ENCODE data around the gene VWA5B1. TPM values are rescaled to one million over a fixed set of nuclear protein-coding genes. Genes with fewer than 3 reads are reported as not detected.

VWA5B1 gene
- total RNA-seq, 2 experiments from 2014 or later = not detected

DNA sequence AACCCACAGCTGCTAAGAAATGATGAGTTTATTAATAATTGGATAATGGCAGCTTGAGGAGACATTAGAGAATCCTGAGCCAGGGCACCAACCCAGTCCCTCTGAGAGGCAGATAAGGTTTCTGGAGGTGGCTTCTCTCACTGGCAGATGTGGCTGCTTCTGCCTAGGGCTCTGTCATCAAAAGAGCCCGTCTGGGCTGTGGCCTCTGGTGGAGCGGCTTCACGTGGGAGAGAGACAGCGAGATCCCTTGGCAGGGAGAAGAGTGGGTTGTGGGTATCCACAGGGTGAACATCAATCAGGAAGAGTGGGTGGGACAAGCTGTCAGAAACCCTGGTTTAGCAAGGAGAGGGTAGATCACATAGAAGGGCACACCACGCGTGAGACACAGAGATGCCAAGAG lies 30.0 kb downstream of the VWA5B1 start:
- TF ChIP-seq, protein P1, sequence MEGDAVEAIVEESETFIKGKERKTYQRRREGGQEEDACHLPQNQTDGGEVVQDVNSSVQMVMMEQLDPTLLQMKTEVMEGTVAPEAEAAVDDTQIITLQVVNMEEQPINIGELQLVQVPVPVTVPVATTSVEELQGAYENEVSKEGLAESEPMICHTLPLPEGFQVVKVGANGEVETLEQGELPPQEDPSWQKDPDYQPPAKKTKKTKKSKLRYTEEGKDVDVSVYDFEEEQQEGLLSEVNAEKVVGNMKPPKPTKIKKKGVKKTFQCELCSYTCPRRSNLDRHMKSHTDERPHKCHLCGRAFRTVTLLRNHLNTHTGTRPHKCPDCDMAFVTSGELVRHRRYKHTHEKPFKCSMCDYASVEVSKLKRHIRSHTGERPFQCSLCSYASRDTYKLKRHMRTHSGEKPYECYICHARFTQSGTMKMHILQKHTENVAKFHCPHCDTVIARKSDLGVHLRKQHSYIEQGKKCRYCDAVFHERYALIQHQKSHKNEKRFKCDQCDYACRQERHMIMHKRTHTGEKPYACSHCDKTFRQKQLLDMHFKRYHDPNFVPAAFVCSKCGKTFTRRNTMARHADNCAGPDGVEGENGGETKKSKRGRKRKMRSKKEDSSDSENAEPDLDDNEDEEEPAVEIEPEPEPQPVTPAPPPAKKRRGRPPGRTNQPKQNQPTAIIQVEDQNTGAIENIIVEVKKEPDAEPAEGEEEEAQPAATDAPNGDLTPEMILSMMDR (IDR thresholded peaks at IDR 0.05) = no peak
- Mint-ChIP-seq H3K36me3 (ENCODE audit: low read depth) (no peaks in the 10 kb centered on the region), H3K27me3 (peaks cover 16% of the 10 kb centered on the region), H3K27ac (no peak overlapping the region), H3K4me3 (no peak overlapping the region), H3K4me1 (ENCODE audit: low read depth) (peaks cover 23% of the 10 kb centered on the region), H3K9me3 (no peaks in the 10 kb centered on the region)
- ATAC-seq = no peak
- intact Hi-C loops (cut with micrococcal nuclease) = no loop called here
- DNase-seq = no peak
- POLR2A ChIA-PET = interaction anchor here (0.9 kb wide), 1 partner anchor 11 kb away, joined by 4 read pairs; no protein-coding TSS in a partner anchor
- CTCF ChIA-PET = interaction anchor here (0.7 to 1.8 kb wide), 3 partner anchors 41 to 108 kb away, joined by 3 to 7 read pairs (median 6); no protein-coding TSS in a partner anchor

DNA sequence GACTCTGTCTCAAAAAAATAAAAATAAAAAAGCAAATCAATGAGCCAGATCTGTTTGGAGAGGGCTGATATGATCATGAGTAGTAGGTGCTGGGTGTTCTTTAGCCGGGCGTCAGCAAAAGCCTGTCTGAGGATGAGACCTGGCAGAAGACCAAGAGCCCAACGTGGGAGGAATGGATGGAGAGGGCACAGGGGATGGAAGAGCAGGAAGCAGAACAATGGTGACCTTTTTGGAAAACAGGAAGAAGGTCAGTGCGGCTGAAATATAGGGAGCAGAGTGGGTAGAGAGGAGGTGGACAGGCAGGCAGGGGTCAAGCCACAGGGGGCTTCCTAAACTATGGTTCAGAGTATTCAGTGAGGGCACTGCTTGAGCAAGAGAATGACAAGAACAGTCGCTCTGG lies 30.9 kb downstream of the VWA5B1 start:
- TF ChIP-seq, protein P1 (IDR thresholded peaks at IDR 0.05) = no peak
- intact Hi-C loops (cut with micrococcal nuclease) = no loop called here
- ATAC-seq (no peak), DNase-seq (no peak)
- ChIA-PET POLR2A (no interaction called here), CTCF (no interaction called here)
- Mint-ChIP-seq H3K27ac (no peak overlapping the region), H3K36me3 (ENCODE audit: low read depth) (no peaks in the 10 kb centered on the region), H3K9me3 (no peaks in the 10 kb centered on the region), H3K27me3 (peaks cover 16% of the 10 kb centered on the region), H3K4me1 (ENCODE audit: low read depth) (peaks cover 23% of the 10 kb centered on the region), H3K4me3 (no peak overlapping the region)

DNA sequence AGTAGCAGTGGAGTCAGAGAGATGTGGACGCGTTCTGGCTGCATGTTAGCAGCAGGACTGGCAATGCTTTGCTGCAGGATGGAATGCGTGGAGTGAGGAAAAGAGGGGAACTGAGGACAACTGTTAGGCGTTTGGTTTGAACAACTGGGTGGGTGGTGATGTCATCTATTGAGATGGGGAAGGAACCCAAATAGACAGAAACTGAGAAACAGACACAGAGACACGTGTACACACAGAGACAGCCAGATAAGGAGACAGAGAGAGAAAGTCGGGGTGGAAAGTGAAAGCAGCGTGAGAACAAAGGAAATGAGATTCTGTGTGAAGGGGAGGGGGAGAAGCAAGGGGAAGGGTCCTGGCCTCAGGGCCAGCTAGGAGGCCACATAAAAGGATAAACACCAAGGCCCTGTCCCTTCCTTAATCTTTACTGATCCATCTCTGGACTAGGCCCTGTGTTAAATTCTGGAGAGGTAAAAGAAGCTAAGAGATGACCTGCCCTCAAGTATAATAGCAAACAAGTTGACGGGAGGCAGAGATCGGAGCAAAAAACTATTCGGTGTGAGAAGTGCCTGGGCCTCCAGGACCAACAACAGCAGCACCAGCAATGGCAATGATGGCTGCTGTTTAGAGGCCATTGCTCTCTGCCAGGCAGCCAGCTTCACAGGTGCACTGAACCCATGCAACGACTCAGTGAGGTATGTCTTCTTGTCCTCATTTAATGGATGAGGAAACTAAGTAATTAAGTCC lies 31.6 kb downstream of the VWA5B1 start:
- H3K36me3 Mint-ChIP-seq (ENCODE audit: low read depth) = no peaks in the 10 kb centered on the region
- no peaks in the 10 kb centered on the region for H3K9me3 Mint-ChIP-seq
- H3K27ac Mint-ChIP-seq = peak overlapping the region; percentile 26
- TF ChIP-seq, protein P1 (IDR thresholded peaks at IDR 0.05) = no peak
- ATAC-seq (peak; percentile 78), DNase-seq (peak; percentile 35)
- ChIA-PET POLR2A (no interaction called here), CTCF (interaction anchor here (0.8 kb wide), 1 partner anchor 110 kb away, joined by 3 read pairs; no protein-coding TSS in a partner anchor)
- intact Hi-C loops (cut with micrococcal nuclease) = no loop called here
- peaks cover 23% of the 10 kb centered on the region for H3K4me1 Mint-ChIP-seq (ENCODE audit: low read depth)
- peaks cover 21% of the 10 kb centered on the region for H3K27me3 Mint-ChIP-seq
- H3K4me3 Mint-ChIP-seq = peak overlapping the region; percentile 48

- ATAC-seq = peak; percentile 86
- peak; percentile 60 for DNase-seq
- H3K27ac Mint-ChIP-seq = peak overlapping the region; percentile 26
- no peaks in the 10 kb centered on the region for H3K9me3 Mint-ChIP-seq
- H3K4me1 Mint-ChIP-seq (ENCODE audit: low read depth) = peaks cover 23% of the 10 kb centered on the region
- POLR2A ChIA-PET = no interaction called here
- peaks cover 26% of the 10 kb centered on the region for H3K27me3 Mint-ChIP-seq
- CTCF ChIA-PET = interaction anchor here (0.8 to 1.5 kb wide), 2 partner anchors 54 to 111 kb away, joined by 3 to 4 read pairs; no protein-coding TSS in a partner anchor
- intact Hi-C loops (cut with micrococcal nuclease) = no loop called here
- TF ChIP-seq, protein P1 (IDR thresholded peaks at IDR 0.05) = no peak
- H3K36me3 Mint-ChIP-seq (ENCODE audit: low read depth) = no peaks in the 10 kb centered on the region
- H3K4me3 Mint-ChIP-seq = peak overlapping the region; percentile 48
Observed at GRCh38 chr1:20322825-20323612, 32.3 kb downstream of the VWA5B1 start.

- Mint-ChIP-seq H3K36me3 (ENCODE audit: low read depth) (no peaks in the 10 kb centered on the region), H3K27me3 (peaks cover 30% of the 10 kb centered on the region), H3K27ac (no peak overlapping the region), H3K4me1 (ENCODE audit: low read depth) (peaks cover 23% of the 10 kb centered on the region), H3K9me3 (no peaks in the 10 kb centered on the region), H3K4me3 (no peak overlapping the region)
- ChIA-PET POLR2A (no interaction called here), CTCF (interaction anchor here (1.0 to 1.5 kb wide), 3 partner anchors 47 to 106 kb away, joined by 3 to 4 read pairs (median 3); no protein-coding TSS in a partner anchor)
- DNase-seq (no peak), ATAC-seq (no peak)
- intact Hi-C loops (cut with micrococcal nuclease) = no loop called here
- TF ChIP-seq, protein P1 (IDR thresholded peaks at IDR 0.05) = no peak
Observed at GRCh38 chr1:20323613-20323920, 32.9 kb downstream of the VWA5B1 start.
